Measurements from ENCODE around the gene DOK6. TPM values are rescaled to one million over a fixed set of nuclear protein-coding genes. Genes with fewer than 3 reads are reported as not detected.

The DOK6 gene
- total RNA-seq, 1 experiment from 2014 or later, result not detected

DNA sequence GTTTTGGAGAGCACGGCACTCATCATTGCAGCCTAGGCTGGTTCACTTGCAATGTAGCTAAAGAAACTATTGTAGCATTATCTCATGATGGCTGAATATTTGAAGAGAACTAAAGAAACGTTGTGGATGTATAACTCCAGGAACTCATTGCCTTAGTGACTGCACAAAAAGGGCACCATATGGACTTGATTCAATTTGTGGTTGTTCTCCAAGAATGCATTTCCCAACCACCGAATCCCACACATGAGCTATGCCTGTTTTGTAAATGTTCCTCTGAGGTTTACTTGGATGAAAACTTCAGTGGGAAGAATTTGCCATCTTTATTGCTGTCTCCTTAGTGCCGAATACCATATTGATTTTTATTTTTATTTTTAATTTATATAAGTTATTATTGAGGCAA, 43.5 kb downstream of the DOK6 start:
- Histone ChIP-seq H3K9me2 (replicated peaks; ENCODE audit: low read length) (no peaks in the 10 kb centered on the region), H3K36me3 (ENCODE audit: low read depth, low read length) (no peaks in the 10 kb centered on the region), H3K9me3 (ENCODE audit: low read length) (no peaks in the 10 kb centered on the region), H3K79me2 (ENCODE audit: low read length) (no peaks in the 10 kb centered on the region), H3K27me3 (ENCODE audit: low read length) (no peaks in the 10 kb centered on the region), H3K9ac (ENCODE audit: low read length) (no peak overlapping the region), H2AFZ (ENCODE audit: low read length) (no peak overlapping the region), H3K4me2 (ENCODE audit: low read length) (no peak overlapping the region), H3K4me1 (ENCODE audit: insufficient read depth, low read length) (no peaks in the 10 kb centered on the region), H3K4me3 (ENCODE audit: low read length) (no peak overlapping the region), H4K20me1 (ENCODE audit: low read length) (no peaks in the 10 kb centered on the region), H3K27ac (ENCODE audit: low read length) (no peak overlapping the region), H3F3A (ENCODE audit: low read length, unreplicated experiment) (no peaks in the 10 kb centered on the region)
- CTCF ChIA-PET, result no interaction called here
- TF ChIP-seq EZH2phosphoT487 (IDR thresholded peaks at IDR 0.05; ENCODE audit: borderline replicate concordance, low read length), result no peak
- no peak for TF ChIP-seq EZH2 (IDR thresholded peaks at IDR 0.05; ENCODE audit: low read length, unreplicated experiment)
- TF ChIP-seq, protein P1, sequence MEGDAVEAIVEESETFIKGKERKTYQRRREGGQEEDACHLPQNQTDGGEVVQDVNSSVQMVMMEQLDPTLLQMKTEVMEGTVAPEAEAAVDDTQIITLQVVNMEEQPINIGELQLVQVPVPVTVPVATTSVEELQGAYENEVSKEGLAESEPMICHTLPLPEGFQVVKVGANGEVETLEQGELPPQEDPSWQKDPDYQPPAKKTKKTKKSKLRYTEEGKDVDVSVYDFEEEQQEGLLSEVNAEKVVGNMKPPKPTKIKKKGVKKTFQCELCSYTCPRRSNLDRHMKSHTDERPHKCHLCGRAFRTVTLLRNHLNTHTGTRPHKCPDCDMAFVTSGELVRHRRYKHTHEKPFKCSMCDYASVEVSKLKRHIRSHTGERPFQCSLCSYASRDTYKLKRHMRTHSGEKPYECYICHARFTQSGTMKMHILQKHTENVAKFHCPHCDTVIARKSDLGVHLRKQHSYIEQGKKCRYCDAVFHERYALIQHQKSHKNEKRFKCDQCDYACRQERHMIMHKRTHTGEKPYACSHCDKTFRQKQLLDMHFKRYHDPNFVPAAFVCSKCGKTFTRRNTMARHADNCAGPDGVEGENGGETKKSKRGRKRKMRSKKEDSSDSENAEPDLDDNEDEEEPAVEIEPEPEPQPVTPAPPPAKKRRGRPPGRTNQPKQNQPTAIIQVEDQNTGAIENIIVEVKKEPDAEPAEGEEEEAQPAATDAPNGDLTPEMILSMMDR (conservative IDR thresholded peaks at IDR 0.05; ENCODE audit: low read depth, low read length), result no peak
- intact Hi-C loops (cut with micrococcal nuclease), result no loop called here
- ATAC-seq, result no peak
- POLR2A ChIA-PET (ENCODE audit: unreplicated experiment), result no interaction called here
- no peak for DNase-seq
- BruUV-seq (replicated peaks), result no TSS peak

DNA sequence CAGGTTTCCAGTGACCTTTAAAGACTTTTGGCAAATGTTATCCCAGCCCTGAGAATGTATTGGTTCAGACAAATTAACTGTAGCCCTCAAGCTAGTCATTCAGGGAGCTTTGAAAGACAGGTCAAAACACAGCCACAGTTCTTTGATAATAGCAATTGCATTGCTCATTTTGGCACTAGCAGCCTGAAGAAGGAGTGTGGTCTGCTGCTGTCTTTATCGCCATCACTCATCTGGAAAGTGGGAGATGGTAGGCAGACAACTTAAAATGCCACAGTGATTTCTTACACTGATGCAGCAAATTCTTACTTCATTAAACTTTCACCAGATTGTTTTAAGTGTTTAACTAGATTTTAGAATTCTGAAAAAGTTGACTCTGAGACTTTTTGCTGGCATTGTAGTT, 47.2 kb downstream of the DOK6 start:
- Histone ChIP-seq H2AFZ (ENCODE audit: low read length) (no peak overlapping the region), H3K4me1 (ENCODE audit: insufficient read depth, low read length) (no peaks in the 10 kb centered on the region), H3K9me3 (ENCODE audit: low read length) (no peaks in the 10 kb centered on the region), H3F3A (ENCODE audit: low read length, unreplicated experiment) (no peaks in the 10 kb centered on the region), H4K20me1 (ENCODE audit: low read length) (no peaks in the 10 kb centered on the region), H3K4me3 (ENCODE audit: low read length) (no peak overlapping the region), H3K79me2 (ENCODE audit: low read length) (no peaks in the 10 kb centered on the region), H3K27ac (ENCODE audit: low read length) (no peak overlapping the region), H3K36me3 (ENCODE audit: low read depth, low read length) (no peaks in the 10 kb centered on the region), H3K4me2 (ENCODE audit: low read length) (no peak overlapping the region), H3K27me3 (ENCODE audit: low read length) (no peaks in the 10 kb centered on the region), H3K9me2 (replicated peaks; ENCODE audit: low read length) (no peaks in the 10 kb centered on the region), H3K9ac (ENCODE audit: low read length) (no peak overlapping the region)
- BruUV-seq (replicated peaks), result no TSS peak
- TF ChIP-seq EZH2 (IDR thresholded peaks at IDR 0.05; ENCODE audit: low read length, unreplicated experiment), result no peak
- ChIA-PET POLR2A (ENCODE audit: unreplicated experiment) (no interaction called here), CTCF (no interaction called here)
- ATAC-seq (no peak), DNase-seq (no peak)
- intact Hi-C loops (cut with micrococcal nuclease), result no loop called here

DNA sequence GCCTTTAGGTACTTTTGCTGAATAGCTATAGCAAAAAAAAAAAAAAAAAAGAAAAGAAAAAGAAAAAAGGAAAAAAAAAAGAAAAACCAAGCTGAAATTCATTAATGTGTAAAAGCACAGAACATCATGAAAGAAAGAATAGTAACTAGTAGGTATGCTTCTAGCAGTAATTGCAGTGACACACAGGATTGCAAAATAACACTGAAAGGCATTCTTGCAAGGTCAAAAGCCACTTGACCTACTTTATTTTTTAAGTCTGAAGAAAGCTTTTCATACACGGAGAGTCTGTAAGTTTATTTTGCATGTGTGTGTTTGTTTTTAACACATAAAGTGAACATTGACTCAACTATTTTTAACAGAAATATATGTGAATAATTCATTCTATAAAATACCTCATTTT, 54.4 kb downstream of the DOK6 start:
- no TSS peak for BruUV-seq (replicated peaks)
- H3K9ac ChIP-seq (ENCODE audit: low read length), result no peak overlapping the region
- H3K4me1 ChIP-seq (ENCODE audit: insufficient read depth, low read length), result no peaks in the 10 kb centered on the region
- H3F3A ChIP-seq (ENCODE audit: low read length, unreplicated experiment), result no peaks in the 10 kb centered on the region
- H3K79me2 ChIP-seq (ENCODE audit: low read length), result no peaks in the 10 kb centered on the region
- TF ChIP-seq, protein P1 (conservative IDR thresholded peaks at IDR 0.05; ENCODE audit: low read depth, low read length), result no peak
- TF ChIP-seq EZH2 (IDR thresholded peaks at IDR 0.05; ENCODE audit: low read length, unreplicated experiment) (no peak), EZH2phosphoT487 (IDR thresholded peaks at IDR 0.05; ENCODE audit: borderline replicate concordance, low read length) (no peak)
- H4K20me1 ChIP-seq (ENCODE audit: low read length), result no peaks in the 10 kb centered on the region
- no peak overlapping the region for H3K4me2 ChIP-seq (ENCODE audit: low read length)
- no peaks in the 10 kb centered on the region for H3K36me3 ChIP-seq (ENCODE audit: low read depth, low read length)
- no peaks in the 10 kb centered on the region for H3K9me2 ChIP-seq (replicated peaks; ENCODE audit: low read length)
- ATAC-seq, result no peak
- no peaks in the 10 kb centered on the region for H3K27me3 ChIP-seq (ENCODE audit: low read length)
- no peak overlapping the region for H3K4me3 ChIP-seq (ENCODE audit: low read length)
- DNase-seq, result no peak
- POLR2A ChIA-PET (ENCODE audit: unreplicated experiment), result no interaction called here
- H3K9me3 ChIP-seq (ENCODE audit: low read length), result no peaks in the 10 kb centered on the region
- no peak overlapping the region for H3K27ac ChIP-seq (ENCODE audit: low read length)
- H2AFZ ChIP-seq (ENCODE audit: low read length), result no peak overlapping the region
- CTCF ChIA-PET, result no interaction called here
- intact Hi-C loops (cut with micrococcal nuclease), result no loop called here
